ENCODE results near the gene GALNT17.

GALNT17 gene

GRCh38 chr7:71461572-71461971, 329.6 kb downstream of the GALNT17 start:
- Histone ChIP-seq H3K9me2 (replicated peaks; ENCODE audit: low read depth, low read length) (no peaks in the 10 kb centered on the region), H4K20me1 (ENCODE audit: insufficient read depth, low read length, poor library complexity, severe bottlenecking) (no peaks in the 10 kb centered on the region), H3K4me3 (ENCODE audit: low read length, poor library complexity, severe bottlenecking) (no peak overlapping the region), H3K4me2 (ENCODE audit: low read depth, low read length, poor library complexity, severe bottlenecking) (no peak overlapping the region), H3K36me3 (ENCODE audit: insufficient read depth, low read length) (no peaks in the 10 kb centered on the region), H3K4me1 (ENCODE audit: insufficient read depth, low read length, poor library complexity, severe bottlenecking) (no peaks in the 10 kb centered on the region), H3F3A (ENCODE audit: low read depth) (no peaks in the 10 kb centered on the region), H2AFZ (ENCODE audit: low read length) (no peak overlapping the region), H3K27me3 (ENCODE audit: insufficient read depth, low read length, poor library complexity, severe bottlenecking) (no peaks in the 10 kb centered on the region), H3K9ac (ENCODE audit: low read depth, low read length, poor library complexity, severe bottlenecking) (no peak overlapping the region), H3K9me3 (ENCODE audit: insufficient read depth, low read depth, low read length) (no peaks in the 10 kb centered on the region; the same call in 1 of the 2 replicates), H3K79me2 (ENCODE audit: insufficient read depth, low read length) (no peaks in the 10 kb centered on the region)
- TF ChIP-seq CTCF (conservative IDR thresholded peaks at IDR 0.05; ENCODE audit: low read length) = no peak
- no peak for TF ChIP-seq EZH2phosphoT487 (IDR thresholded peaks at IDR 0.05; ENCODE audit: borderline replicate concordance)

- H3F3A ChIP-seq (ENCODE audit: low read depth) = no peaks in the 10 kb centered on the region
- H3K9me3 ChIP-seq (ENCODE audit: insufficient read depth, low read depth, low read length) = peaks cover 5% of the 10 kb centered on the region; the same call in 1 of the 2 replicates
- H3K36me3 ChIP-seq (ENCODE audit: insufficient read depth, low read length) = no peaks in the 10 kb centered on the region
- no peaks in the 10 kb centered on the region for H3K27me3 ChIP-seq (ENCODE audit: insufficient read depth, low read length, poor library complexity, severe bottlenecking)
- no peaks in the 10 kb centered on the region for H3K4me1 ChIP-seq (ENCODE audit: insufficient read depth, low read length, poor library complexity, severe bottlenecking)
- no peaks in the 10 kb centered on the region for H3K9me2 ChIP-seq (replicated peaks; ENCODE audit: low read depth, low read length)
- H3K9ac ChIP-seq (ENCODE audit: low read depth, low read length, poor library complexity, severe bottlenecking) = no peak overlapping the region
- H3K4me2 ChIP-seq (ENCODE audit: low read depth, low read length, poor library complexity, severe bottlenecking) = no peak overlapping the region
- no peak for TF ChIP-seq CTCF (conservative IDR thresholded peaks at IDR 0.05; ENCODE audit: low read length)
- TF ChIP-seq EZH2phosphoT487 (IDR thresholded peaks at IDR 0.05; ENCODE audit: borderline replicate concordance) = no peak
- H2AFZ ChIP-seq (ENCODE audit: low read length) = no peak overlapping the region
- H3K79me2 ChIP-seq (ENCODE audit: insufficient read depth, low read length) = no peaks in the 10 kb centered on the region
- H4K20me1 ChIP-seq (ENCODE audit: insufficient read depth, low read length, poor library complexity, severe bottlenecking) = no peaks in the 10 kb centered on the region
- H3K4me3 ChIP-seq (ENCODE audit: low read length, poor library complexity, severe bottlenecking) = no peak overlapping the region
Measured at GRCh38 chr7:71465741-71466189, 333.8 kb downstream of the GALNT17 start.

- Histone ChIP-seq H2AFZ (ENCODE audit: low read length) (no peak overlapping the region), H3K4me3 (ENCODE audit: low read length, poor library complexity, severe bottlenecking) (no peak overlapping the region), H3K36me3 (ENCODE audit: insufficient read depth, low read length) (no peaks in the 10 kb centered on the region), H3K79me2 (ENCODE audit: insufficient read depth, low read length) (no peaks in the 10 kb centered on the region), H3K9me3 (ENCODE audit: insufficient read depth, low read depth, low read length) (peaks cover 5% of the 10 kb centered on the region; the same call in 1 of the 2 replicates), H3K4me2 (ENCODE audit: low read depth, low read length, poor library complexity, severe bottlenecking) (no peak overlapping the region), H3K9me2 (replicated peaks; ENCODE audit: low read depth, low read length) (no peaks in the 10 kb centered on the region), H3K27me3 (ENCODE audit: insufficient read depth, low read length, poor library complexity, severe bottlenecking) (no peaks in the 10 kb centered on the region), H4K20me1 (ENCODE audit: insufficient read depth, low read length, poor library complexity, severe bottlenecking) (no peaks in the 10 kb centered on the region), H3K9ac (ENCODE audit: low read depth, low read length, poor library complexity, severe bottlenecking) (no peak overlapping the region), H3F3A (ENCODE audit: low read depth) (no peaks in the 10 kb centered on the region), H3K4me1 (ENCODE audit: insufficient read depth, low read length, poor library complexity, severe bottlenecking) (no peaks in the 10 kb centered on the region)
- TF ChIP-seq CTCF (conservative IDR thresholded peaks at IDR 0.05; ENCODE audit: low read length) = no peak
- no peak for TF ChIP-seq EZH2phosphoT487 (IDR thresholded peaks at IDR 0.05; ENCODE audit: borderline replicate concordance)
Measured at GRCh38 chr7:71466448-71467145, 334.7 kb downstream of the GALNT17 start.

Data from Loucy (cell line).